NB4 (cell line): ENCODE data around the gene NFE2L3.

Source experiments
- POLR2A ChIP-seq: IDR thresholded peaks from 2 replicates; pipeline ENCODE4 v1.6.1; 2011; ENCODE audit warnings: mild to moderate bottlenecking; ENCODE audit not compliant: insufficient read length; ENCODE audit errors: extremely low read depth
- TF ChIP-seq, protein P1 (sequence below): IDR thresholded peaks from one replicate; pipeline ENCODE4 v1.5.1; 2012; ENCODE audit warnings: low read depth, low read length
- TF ChIP-seq, protein P2 (sequence below): IDR thresholded peaks from 2 replicates; pipeline ENCODE4 v1.6.1; 2011; ENCODE audit warnings: low read depth, low read length

GRCh38 chr7:26145238-26145637 lies 6.8 kb upstream of the NFE2L3 start:
- TF ChIP-seq, protein P1, sequence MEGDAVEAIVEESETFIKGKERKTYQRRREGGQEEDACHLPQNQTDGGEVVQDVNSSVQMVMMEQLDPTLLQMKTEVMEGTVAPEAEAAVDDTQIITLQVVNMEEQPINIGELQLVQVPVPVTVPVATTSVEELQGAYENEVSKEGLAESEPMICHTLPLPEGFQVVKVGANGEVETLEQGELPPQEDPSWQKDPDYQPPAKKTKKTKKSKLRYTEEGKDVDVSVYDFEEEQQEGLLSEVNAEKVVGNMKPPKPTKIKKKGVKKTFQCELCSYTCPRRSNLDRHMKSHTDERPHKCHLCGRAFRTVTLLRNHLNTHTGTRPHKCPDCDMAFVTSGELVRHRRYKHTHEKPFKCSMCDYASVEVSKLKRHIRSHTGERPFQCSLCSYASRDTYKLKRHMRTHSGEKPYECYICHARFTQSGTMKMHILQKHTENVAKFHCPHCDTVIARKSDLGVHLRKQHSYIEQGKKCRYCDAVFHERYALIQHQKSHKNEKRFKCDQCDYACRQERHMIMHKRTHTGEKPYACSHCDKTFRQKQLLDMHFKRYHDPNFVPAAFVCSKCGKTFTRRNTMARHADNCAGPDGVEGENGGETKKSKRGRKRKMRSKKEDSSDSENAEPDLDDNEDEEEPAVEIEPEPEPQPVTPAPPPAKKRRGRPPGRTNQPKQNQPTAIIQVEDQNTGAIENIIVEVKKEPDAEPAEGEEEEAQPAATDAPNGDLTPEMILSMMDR, result no peak
- TF ChIP-seq POLR2A, result no peak
- TF ChIP-seq, protein P2, sequence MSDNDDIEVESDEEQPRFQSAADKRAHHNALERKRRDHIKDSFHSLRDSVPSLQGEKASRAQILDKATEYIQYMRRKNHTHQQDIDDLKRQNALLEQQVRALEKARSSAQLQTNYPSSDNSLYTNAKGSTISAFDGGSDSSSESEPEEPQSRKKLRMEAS, result no peak
